CD4-positive, alpha-beta T cell treated with Interferon gamma for 1 hour (primary cell): ENCODE data around the gene CDKL4.
"Not testable (repeated sequence)": the region's sequence is repeated elsewhere in the genome, so short reads cannot be mapped to it uniquely, and the experiment has no call there.

ENCODE experiments used
- DNase-seq: peaks from one replicate; pipeline ENCODE4 v3.0.0-alpha.2; 2020

The CDKL4 gene

GRCh38 chr2:39228413-39229209 is 15.2 kb downstream of the CDKL4 start:
- no peak for DNase-seq

- DNase-seq = peak; percentile 78
Observed at GRCh38 chr2:39227628-39228412, 15.9 kb downstream of the CDKL4 start.

- no peak for DNase-seq
Observed at GRCh38 chr2:39225567-39225966, 18.2 kb downstream of the CDKL4 start.

GRCh38 chr2:39223909-39224308 is 19.9 kb downstream of the CDKL4 start:
- DNase-seq = no peak

- no peak for DNase-seq
Observed at GRCh38 chr2:39221459-39221858, 22.3 kb downstream of the CDKL4 start.

GRCh38 chr2:39220136-39220535 is 23.6 kb downstream of the CDKL4 start:
- no peak for DNase-seq

- no peak for DNase-seq
Observed at GRCh38 chr2:39218391-39218790, 25.4 kb downstream of the CDKL4 start.

GRCh38 chr2:39217192-39217550 is 26.6 kb downstream of the CDKL4 start:
- no peak for DNase-seq

- DNase-seq = peak; percentile 60
Observed at GRCh38 chr2:39216346-39217191, 27.2 kb downstream of the CDKL4 start.

GRCh38 chr2:39215545-39215944 is 28.2 kb downstream of the CDKL4 start:
- no peak for DNase-seq

GRCh38 chr2:39213015-39213414 is 30.8 kb downstream of the CDKL4 start:
- no peak for DNase-seq

- DNase-seq = no peak
Observed at GRCh38 chr2:39210846-39211245, 32.9 kb downstream of the CDKL4 start.

GRCh38 chr2:39203382-39203781 is 40.4 kb downstream of the CDKL4 start:
- DNase-seq = no peak

GRCh38 chr2:39202639-39203369 is 41.0 kb downstream of the CDKL4 start:
- DNase-seq = no peak

- not testable (repeated sequence) for DNase-seq
Observed at GRCh38 chr2:39197003-39197402, 46.8 kb downstream of the CDKL4 start.

GRCh38 chr2:39194686-39195085 is 49.1 kb downstream of the CDKL4 start:
- no peak for DNase-seq

GRCh38 chr2:39188960-39189494 is 54.7 kb downstream of the CDKL4 start:
- no peak for DNase-seq

GRCh38 chr2:39183673-39184072 is 60.1 kb downstream of the CDKL4 start:
- no peak for DNase-seq

- DNase-seq = no peak
Observed at GRCh38 chr2:39181297-39181696, 62.5 kb downstream of the CDKL4 start.

- no peak for DNase-seq
Observed at GRCh38 chr2:39179974-39180960, 63.5 kb downstream of the CDKL4 start.

GRCh38 chr2:39178756-39179155 is 65.0 kb downstream of the CDKL4 start:
- DNase-seq = no peak
